H1 (cell line): Measurements from ENCODE around the gene PTPN5.

ENCODE experiments used
- BCL11A ChIP-seq, 2 experiments: IDR thresholded peaks; one replicate each; pipeline ENCODE4 v1.6.1; 2011; ENCODE audit warnings: low read depth in 2 of 2, low read length in 2 of 2, mild to moderate bottlenecking in 2 of 2
- CHD2 ChIP-seq: IDR thresholded peaks from 2 replicates; pipeline ENCODE4 v1.6.1; 2012; ENCODE audit warnings: low read length, improper control_type of control experiment
- CTCF ChIP-seq, 3 experiments: IDR thresholded peaks; 1 replicate in 2 of 3; 2 replicates in 1 of 3; pipeline versions ENCODE4 v1.5.1 to v1.6.1; 2011; ENCODE audit warnings: low read length in 3 of 3, mild to moderate bottlenecking in 3 of 3, inconsistent platforms in 2 of 3, low read depth in 1 of 3, moderate library complexity in 1 of 3; ENCODE audit not compliant: insufficient read depth in 1 of 3; ENCODE audit errors: control extremely low read depth in 1 of 3
- EP300 ChIP-seq, 2 experiments: IDR thresholded peaks; 1 replicate in 1 of 2; 2 replicates in 1 of 2; pipeline ENCODE4 v1.6.1; 2011 to 2012; ENCODE audit warnings: low read depth in 2 of 2, low read length in 2 of 2, mild to moderate bottlenecking in 2 of 2, borderline replicate concordance in 1 of 2, inconsistent platforms in 1 of 2, moderate library complexity in 1 of 2
- EZH2 ChIP-seq: fragments of 200-600 bp; sonication (generic); IDR thresholded peaks from 2 replicates; pipeline ENCODE4 v1.7.1; 2012; ENCODE audit warnings: low read depth, mild to moderate bottlenecking, moderate library complexity, low read length, inconsistent platforms; ENCODE audit not compliant: severe bottlenecking
- GTF2F1 ChIP-seq: IDR thresholded peaks from 2 replicates; pipeline ENCODE4 v1.6.1; 2012; ENCODE audit warnings: low read depth, low read length, improper control_type of control experiment, borderline replicate concordance
- KDM5A ChIP-seq: fragments of 200-600 bp; IDR thresholded peaks from 2 replicates; pipeline ENCODE4 v1.7.1; 2012; ENCODE audit warnings: mild to moderate bottlenecking, low read length, inconsistent platforms, mixed read lengths
- NRF1 ChIP-seq: IDR thresholded peaks from 2 replicates; pipeline ENCODE4 v1.6.1; 2011; ENCODE audit warnings: mild to moderate bottlenecking, low read depth, low read length, improper control_type of control experiment
- POLR2A ChIP-seq, 2 experiments: IDR thresholded peaks; 1 replicate in 1 of 2; 2 replicates in 1 of 2; pipeline ENCODE4 v1.6.1; 2011; ENCODE audit warnings: low read depth in 2 of 2, low read length in 2 of 2, mild to moderate bottlenecking in 2 of 2; ENCODE audit errors: control extremely low read depth in 1 of 2
- POLR2AphosphoS5 ChIP-seq: IDR thresholded peaks from 2 replicates; pipeline ENCODE4 v1.6.1; 2011; ENCODE audit warnings: low read depth, low read length
- SIRT6 ChIP-seq: IDR thresholded peaks from one replicate; pipeline ENCODE4 v1.7.1; 2012; ENCODE audit warnings: low read length, inconsistent platforms
- TAF1 ChIP-seq: IDR thresholded peaks from 2 replicates; pipeline ENCODE4 v1.6.1; 2011; ENCODE audit warnings: mild to moderate bottlenecking, low read depth, low read length
- TBP ChIP-seq: IDR thresholded peaks from 2 replicates; pipeline ENCODE4 v1.6.1; 2011; ENCODE audit warnings: low read depth, low read length, improper control_type of control experiment

- TF ChIP-seq POLR2A (IDR thresholded peaks at IDR 0.05; ENCODE audit: control extremely low read depth in 1 of 2, low read depth in 2 of 2, low read length in 2 of 2) (no peak), CTCF (IDR thresholded peaks at IDR 0.05; ENCODE audit: control extremely low read depth in 1 of 3, insufficient read depth in 1 of 3, low read depth in 1 of 3, low read length in 3 of 3) (no peak), POLR2AphosphoS5 (no peak), CHD2 (no peak), GTF2F1 (no peak), SIRT6 (no peak), NRF1 (no peak), KDM5A (no peak), EZH2 (no peak), TBP (no peak), BCL11A (IDR thresholded peaks at IDR 0.05; ENCODE audit: low read depth in 2 of 2, low read length in 2 of 2) (no peak), TAF1 (no peak), EP300 (IDR thresholded peaks at IDR 0.05; ENCODE audit: borderline replicate concordance in 1 of 2, low read depth in 2 of 2, low read length in 2 of 2) (no peak)
Measured at GRCh38 chr11:18804199-18804999, 12.8 kb upstream of the PTPN5 start.
